Nucleus accumbens (tissue), 56 donors: ENCODE results near the gene AP1G1.
"Not testable (repeated sequence)": the region's sequence is repeated elsewhere in the genome, so short reads cannot be mapped to it uniquely, and the experiment has no call there.

ENCODE experiments used
- DNase-seq, 56 donors: peaks; one replicate each; lab custom pipeline; 2025; lab: John Stamatoyannopoulos, UW

AP1G1 gene

DNA sequence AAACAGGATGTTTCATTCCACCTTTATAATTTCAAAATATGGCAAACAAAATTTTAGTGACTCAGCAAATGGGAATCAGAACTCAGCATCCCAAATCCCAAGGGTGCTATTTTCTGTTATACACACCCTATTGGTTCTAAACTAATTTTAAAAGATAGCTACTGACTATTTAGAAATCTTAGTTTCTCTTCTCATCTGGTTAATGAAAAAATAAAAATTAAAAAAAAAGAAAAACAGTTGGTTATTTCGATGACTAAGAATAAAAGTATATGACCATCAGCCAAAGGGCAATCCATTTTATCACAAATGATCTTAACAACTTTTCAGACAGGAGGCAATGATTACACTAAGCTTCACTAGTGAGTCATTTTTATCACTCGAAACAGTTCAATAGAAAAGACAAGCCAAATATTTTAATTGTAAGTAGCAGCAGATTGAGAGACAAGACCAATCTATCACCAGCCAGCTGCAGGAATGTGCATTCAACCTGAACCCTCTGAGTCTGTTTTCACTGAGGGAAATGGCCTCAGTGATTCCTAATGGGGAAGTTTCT, 99.3 kb downstream of the AP1G1 start:
- no peak for DNase-seq

DNA sequence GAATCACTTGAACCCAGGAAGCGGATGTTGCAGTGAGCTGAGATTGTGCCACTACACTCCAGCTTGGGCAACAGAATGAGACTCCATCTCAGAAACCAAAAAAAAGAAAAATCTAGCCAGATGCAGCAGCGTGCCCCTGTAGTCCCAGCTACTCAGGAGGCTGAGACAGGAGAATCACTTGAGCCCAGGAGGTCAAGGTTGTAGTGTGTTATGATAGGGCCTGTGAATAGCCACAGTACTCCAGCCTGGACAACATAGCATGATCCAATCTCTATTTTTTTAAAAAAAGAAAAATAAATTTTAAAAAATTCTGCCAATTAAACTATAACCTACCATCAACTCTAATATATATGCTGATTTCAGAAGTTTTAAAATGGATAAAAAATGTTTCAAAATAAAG, 99.9 kb downstream of the AP1G1 start:
- DNase-seq: no peak

GRCh38 chr16:71707199-71707598, 101.4 kb downstream of the AP1G1 start:
- DNase-seq: no peak

- DNase-seq: no peak
Measured at GRCh38 chr16:71706046-71706445, 102.6 kb downstream of the AP1G1 start.

- no peak for DNase-seq
Measured at GRCh38 chr16:71703333-71703732, 105.3 kb downstream of the AP1G1 start.

DNA sequence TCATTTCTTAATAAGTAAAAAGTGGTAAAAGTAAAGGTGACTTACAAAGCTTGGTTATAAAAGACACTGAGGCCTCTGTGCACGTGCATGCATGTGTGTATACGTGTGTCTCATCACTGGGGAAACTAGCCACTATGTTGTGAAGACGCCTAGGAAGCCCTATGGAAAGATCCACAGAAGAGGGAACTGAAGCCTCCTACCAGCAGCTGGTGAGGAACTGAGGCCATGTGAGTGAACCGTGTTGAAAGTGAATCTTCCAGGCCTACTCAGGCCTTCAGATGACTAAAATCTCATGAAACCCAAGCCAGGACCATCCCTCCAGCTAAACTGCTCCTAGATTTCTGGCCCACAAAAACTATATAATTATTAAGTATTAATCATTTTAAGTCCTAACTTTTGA, 107.8 kb downstream of the AP1G1 start:
- no peak for DNase-seq

DNA sequence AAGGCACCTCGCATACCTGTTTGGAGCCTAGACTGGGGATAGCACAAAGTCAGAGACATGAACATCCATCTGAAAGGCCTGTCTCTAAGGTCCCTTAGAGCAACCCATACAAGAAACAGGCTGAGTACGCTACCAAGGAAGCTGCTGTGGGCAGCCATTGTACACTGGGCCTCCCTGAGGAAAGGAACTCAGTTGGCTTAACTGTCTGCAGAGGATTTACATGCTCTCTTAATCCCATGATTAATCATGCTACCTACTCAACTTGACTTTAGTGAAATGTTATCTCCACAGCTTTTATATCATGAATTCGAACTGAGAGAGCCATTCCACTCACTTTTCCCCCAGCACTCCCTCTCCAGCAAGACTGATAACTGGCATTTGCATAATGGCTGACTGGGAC, 110.1 kb downstream of the AP1G1 start:
- no peak for DNase-seq

- no peak for DNase-seq
Measured at GRCh38 chr16:71693164-71693563, 115.5 kb downstream of the AP1G1 start.

DNA sequence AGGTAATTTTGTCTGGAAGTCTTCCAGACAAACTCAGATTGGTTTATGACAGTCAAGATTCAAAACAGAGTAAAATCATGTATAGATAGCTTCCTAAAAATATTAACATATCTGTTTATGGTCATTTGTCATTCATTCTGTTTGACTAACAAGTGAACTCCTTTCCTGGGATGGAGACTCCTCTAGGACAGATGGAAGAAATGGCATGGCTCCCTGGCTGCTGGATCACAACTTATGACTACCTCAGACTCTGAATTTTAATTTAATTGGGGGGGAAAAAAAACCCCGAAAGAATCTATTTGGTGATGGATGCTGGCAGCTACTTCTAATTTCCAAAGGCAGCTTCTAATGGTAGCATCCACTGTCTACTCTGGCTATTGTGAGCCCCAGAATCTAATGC, 118.7 kb downstream of the AP1G1 start:
- DNase-seq: no peak

- no peak for DNase-seq
Measured at GRCh38 chr16:71687861-71688260, 120.8 kb downstream of the AP1G1 start.

DNA sequence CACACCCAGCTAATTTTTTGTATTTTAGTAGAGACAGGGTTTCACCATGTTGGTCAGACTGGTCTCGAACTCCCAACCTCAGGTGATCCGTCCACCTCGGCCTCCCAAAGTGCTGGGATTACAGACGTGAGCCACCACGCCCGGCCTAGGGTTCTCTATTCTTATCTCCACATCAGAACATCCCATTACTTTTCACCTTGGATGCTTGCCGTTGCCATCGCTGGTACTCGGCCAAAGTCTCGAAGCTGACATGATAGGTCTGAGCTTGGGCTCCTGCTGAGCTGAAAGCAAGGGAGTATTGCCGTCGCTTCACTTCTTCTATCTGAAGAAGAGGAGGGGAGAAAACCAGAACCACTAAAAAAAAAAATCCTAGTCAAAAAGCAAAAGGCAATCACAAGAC, 124.4 kb downstream of the AP1G1 start:
- DNase-seq: not testable (repeated sequence)

DNA sequence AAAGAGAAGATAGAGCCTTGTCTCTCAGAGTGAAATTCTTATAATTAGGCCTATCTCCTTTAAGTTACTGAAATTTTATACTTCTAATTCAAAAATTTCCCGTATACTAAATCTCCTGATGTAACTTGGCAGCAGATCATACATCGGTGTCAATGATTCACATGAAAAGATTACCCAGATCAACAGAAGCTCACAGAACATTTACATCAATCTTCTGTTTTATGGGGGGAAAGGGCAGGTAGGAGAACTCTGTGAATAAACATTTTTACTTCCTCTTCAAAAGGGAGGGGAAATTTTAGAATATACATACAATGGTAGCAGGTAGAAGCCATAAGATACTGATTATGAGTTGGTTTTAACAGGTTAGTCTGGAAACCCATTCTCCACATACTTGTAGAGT, 127.3 kb downstream of the AP1G1 start:
- DNase-seq: no peak
